AG04450 (cell line): Measurements from ENCODE around the gene CHI3L2. TPM values are rescaled to one million over a fixed set of nuclear protein-coding genes. Genes with fewer than 3 reads are reported as not detected.

Experiments
- CTCF ChIA-PET: fragments of 300-600, 350-600 bp; formaldehyde crosslinking; extraction: SDS; loops from one replicate; lab custom pipeline; 2022; ENCODE audit warnings: antibody characterized with exemption, inconsistent platforms; lab: Charles Lee
- POLR2A ChIA-PET: fragments of 350-600 bp; formaldehyde crosslinking; extraction: SDS; loops from one replicate; lab custom pipeline; 2021; ENCODE audit warnings: antibody characterized with exemption, inconsistent platforms; lab: Yijun Ruan, JAX
- DNase-seq: peaks from one replicate; pipeline ENCODE4 v3.0.0-alpha.2; 2011; ENCODE audit warnings: low read depth, low spot score
- H3K27ac ChIP-seq: one replicate; pipeline ENCODE4 v1.5.1; 2012; ENCODE audit warnings: low read depth, low read length, control low read depth
- H3K27me3 ChIP-seq: one replicate; pipeline ENCODE4 v1.6.0; 2012; ENCODE audit warnings: low read length; ENCODE audit not compliant: control insufficient read depth, insufficient read depth
- H3K4me3 ChIP-seq: 2 replicates; pipeline ENCODE4 v1.5.1; 2011; ENCODE audit warnings: mild to moderate bottlenecking, low read depth, low read length, control low read depth
- H3K9me3 ChIP-seq: 2 replicates; pipeline ENCODE4 v1.5.1; 2012; ENCODE audit warnings: low read length; ENCODE audit not compliant: control insufficient read depth, insufficient read depth
- CTCF ChIP-seq: IDR thresholded peaks from 2 replicates; pipeline ENCODE4 v1.5.1; 2011; ENCODE audit warnings: low read depth, low read length, control low read depth, inconsistent platforms
- polyA plus RNA-seq: library from polyadenylated mRNA; depleted of rRNA; stranded (reverse); fragments of >200 nt; gene quantifications from 2 replicates; pipeline ENCODE4 v1.2.3, GENCODE V29; 2011; rRNA removed
- small RNA-seq: library from RNA; depleted of rRNA; stranded (forward); fragments of <200 nt; gene quantifications from one replicate; pipeline ENCODE3, GENCODE V24; 2012; ENCODE audit warnings: low read depth; ENCODE audit not compliant: insufficient read length

Gene CHI3L2
- polyA plus RNA-seq, 1 experiment = 0.86 TPM

- no peak for TF ChIP-seq CTCF
- ChIA-PET CTCF (interaction anchor here (2.1 kb wide), 1 partner anchor 63 kb away, joined by 7 read pairs; no protein-coding TSS in a partner anchor), POLR2A (no interaction called here)
- no peak for DNase-seq
- Histone ChIP-seq H3K27me3 (no peaks in the 10 kb centered on the region), H3K4me3 (no peak overlapping the region), H3K27ac (no peak overlapping the region), H3K9me3 (no peaks in the 10 kb centered on the region)
Observed at GRCh38 chr1:111285879-111286278, 58.4 kb downstream of the CHI3L2 start.

- Histone ChIP-seq H3K27me3 (no peaks in the 10 kb centered on the region), H3K27ac (no peak overlapping the region), H3K9me3 (no peaks in the 10 kb centered on the region), H3K4me3 (no peak overlapping the region)
- no peak for TF ChIP-seq CTCF
- ChIA-PET CTCF (no interaction called here), POLR2A (no interaction called here)
- no peak for DNase-seq
Observed at GRCh38 chr1:111286912-111287311, 59.4 kb downstream of the CHI3L2 start.

GRCh38 chr1:111289371-111289770 lies 61.9 kb downstream of the CHI3L2 start:
- Histone ChIP-seq H3K27ac (no peak overlapping the region), H3K9me3 (no peaks in the 10 kb centered on the region), H3K27me3 (no peaks in the 10 kb centered on the region), H3K4me3 (no peak overlapping the region)
- no peak for DNase-seq
- no peak for TF ChIP-seq CTCF
- ChIA-PET POLR2A (no interaction called here), CTCF (interaction anchor here (0.6 kb wide), 1 partner anchor 209 kb away, joined by 4 read pairs; no protein-coding TSS in a partner anchor)

DNA sequence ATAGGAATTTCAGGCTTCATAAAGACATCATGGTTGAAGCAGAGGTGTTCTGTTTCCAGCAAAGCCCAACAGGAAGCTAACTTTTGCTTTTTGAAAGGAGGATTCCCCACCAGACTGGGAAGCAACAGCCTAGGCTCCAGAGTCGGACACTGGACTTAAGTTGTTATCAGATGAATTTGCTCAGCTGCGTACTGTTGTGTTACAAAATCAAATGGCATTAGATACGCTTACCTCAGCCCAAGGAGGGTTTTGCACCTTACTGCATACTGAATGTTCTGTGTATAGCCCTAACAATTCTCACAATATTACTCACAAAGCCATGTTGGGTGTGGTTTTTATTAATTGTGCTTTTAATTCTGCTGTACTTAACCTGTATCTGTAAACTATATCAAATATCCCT lies 62.6 kb downstream of the CHI3L2 start:
- H3K27ac ChIP-seq = no peak overlapping the region
- ChIA-PET POLR2A (no interaction called here), CTCF (no interaction called here)
- no peak overlapping the region for H3K4me3 ChIP-seq
- no peaks in the 10 kb centered on the region for H3K27me3 ChIP-seq
- no peak for TF ChIP-seq CTCF
- DNase-seq = no peak
- H3K9me3 ChIP-seq = no peaks in the 10 kb centered on the region

DNA sequence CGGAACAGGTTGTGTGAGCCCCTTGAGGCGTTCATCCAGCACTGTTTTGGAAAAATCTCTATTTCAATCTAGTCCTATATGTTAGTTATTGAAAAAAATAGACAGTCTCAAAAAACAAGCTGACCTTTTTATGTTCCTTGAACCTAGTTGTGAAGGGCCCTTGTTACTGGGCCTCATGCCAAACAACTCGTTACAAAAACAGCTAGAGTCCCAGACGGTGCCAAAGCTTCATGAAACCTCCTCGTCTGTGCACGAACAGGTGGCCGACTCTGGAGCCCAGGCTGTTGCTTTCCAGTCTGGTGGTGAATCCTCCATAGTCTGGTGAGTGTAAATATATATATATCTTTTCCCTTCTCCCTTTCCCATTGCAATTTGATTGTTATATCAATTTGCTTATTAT lies 63.1 kb downstream of the CHI3L2 start, which contains the start of gene CHIA:
Gene CHIA (plus strand): TSS at position 222 of the 400 bp plus-strand sequence. CDS start 19,617 bp downstream, outside the sequence.
- H3K4me3 ChIP-seq = no peak within 1 kb of the TSS
- no peaks in the 10 kb centered on the region for H3K27me3 ChIP-seq
- no peaks in the 10 kb centered on the region for H3K9me3 ChIP-seq
- H3K27ac ChIP-seq = no peak within 1 kb of the TSS
- ChIA-PET CTCF (no interaction called here), POLR2A (no interaction called here)
- DNase-seq = no peak
- no peak for TF ChIP-seq CTCF

Small RNA genes lying within 50 kb of the gene (small RNA-seq; reads per million reads assigned to genes)
- gene AL355816.1 = not detected

Other genes with a start within 250 kb of the CHI3L2 start
- gene DRAM2, start 87.6 kb upstream of the CHI3L2 start, polyA plus RNA-seq = 73.7 and 86.5 TPM in 2 replicates
- gene CEPT1, start 87.5 kb upstream of the CHI3L2 start, polyA plus RNA-seq = 22.6 and 28.6 TPM in 2 replicates
- 1.3 and 1.4 TPM in 2 replicates for gene DENND2D, start 27.1 kb upstream of the CHI3L2 start, polyA plus RNA-seq
- not detected in 2 replicates for gene CHIA, start 63.1 kb downstream of the CHI3L2 start, polyA plus RNA-seq
- 0.94 and 0.99 TPM in 2 replicates for gene OVGP1, start 200.0 kb downstream of the CHI3L2 start, polyA plus RNA-seq
- gene WDR77, start 221.5 kb downstream of the CHI3L2 start, polyA plus RNA-seq = 80.9 and 86.9 TPM in 2 replicates
- 425 and 519 TPM in 2 replicates for gene ATP5PB, start 221.8 kb downstream of the CHI3L2 start, polyA plus RNA-seq
- gene C1orf162, start 246.3 kb downstream of the CHI3L2 start, polyA plus RNA-seq = 0.27 and 0.32 TPM in 2 replicates